ENCODE data around the gene SLC51A.

SLC51A gene

DNA sequence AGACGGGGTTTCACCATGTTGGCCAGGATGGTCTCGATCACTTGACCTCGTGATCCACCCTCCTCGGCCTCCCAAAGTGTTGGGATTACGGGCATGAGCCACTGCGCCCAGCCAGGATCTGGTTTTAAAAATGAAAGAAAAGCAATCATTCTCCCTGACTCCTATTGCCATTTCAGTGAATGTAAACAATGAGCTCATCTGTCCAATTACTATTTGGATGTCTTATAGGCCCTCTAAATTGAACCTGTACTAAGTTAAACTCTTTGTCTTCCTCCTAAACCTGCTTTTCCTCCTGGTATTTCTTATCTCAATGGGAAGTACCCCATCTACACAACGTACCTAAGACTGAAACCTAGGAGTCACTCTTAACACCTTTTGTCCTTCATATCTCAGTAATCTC, 47.5 kb downstream of the SLC51A start:
- peaks cover 44% of the 10 kb centered on the region for H3K36me3 Mint-ChIP-seq (ENCODE audit: low read depth)
- H3K27me3 Mint-ChIP-seq (ENCODE audit: low read depth): no peaks in the 10 kb centered on the region
- no peak overlapping the region for H3K27ac Mint-ChIP-seq
- no peaks in the 10 kb centered on the region for H3K9me3 Mint-ChIP-seq
- no peaks in the 10 kb centered on the region for H3K4me1 Mint-ChIP-seq
- no peak overlapping the region for H3K4me3 Mint-ChIP-seq
- TF ChIP-seq, protein P1, sequence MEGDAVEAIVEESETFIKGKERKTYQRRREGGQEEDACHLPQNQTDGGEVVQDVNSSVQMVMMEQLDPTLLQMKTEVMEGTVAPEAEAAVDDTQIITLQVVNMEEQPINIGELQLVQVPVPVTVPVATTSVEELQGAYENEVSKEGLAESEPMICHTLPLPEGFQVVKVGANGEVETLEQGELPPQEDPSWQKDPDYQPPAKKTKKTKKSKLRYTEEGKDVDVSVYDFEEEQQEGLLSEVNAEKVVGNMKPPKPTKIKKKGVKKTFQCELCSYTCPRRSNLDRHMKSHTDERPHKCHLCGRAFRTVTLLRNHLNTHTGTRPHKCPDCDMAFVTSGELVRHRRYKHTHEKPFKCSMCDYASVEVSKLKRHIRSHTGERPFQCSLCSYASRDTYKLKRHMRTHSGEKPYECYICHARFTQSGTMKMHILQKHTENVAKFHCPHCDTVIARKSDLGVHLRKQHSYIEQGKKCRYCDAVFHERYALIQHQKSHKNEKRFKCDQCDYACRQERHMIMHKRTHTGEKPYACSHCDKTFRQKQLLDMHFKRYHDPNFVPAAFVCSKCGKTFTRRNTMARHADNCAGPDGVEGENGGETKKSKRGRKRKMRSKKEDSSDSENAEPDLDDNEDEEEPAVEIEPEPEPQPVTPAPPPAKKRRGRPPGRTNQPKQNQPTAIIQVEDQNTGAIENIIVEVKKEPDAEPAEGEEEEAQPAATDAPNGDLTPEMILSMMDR (IDR thresholded peaks at IDR 0.05; ENCODE audit: unreplicated experiment in 3 of 3): no peak

DNA sequence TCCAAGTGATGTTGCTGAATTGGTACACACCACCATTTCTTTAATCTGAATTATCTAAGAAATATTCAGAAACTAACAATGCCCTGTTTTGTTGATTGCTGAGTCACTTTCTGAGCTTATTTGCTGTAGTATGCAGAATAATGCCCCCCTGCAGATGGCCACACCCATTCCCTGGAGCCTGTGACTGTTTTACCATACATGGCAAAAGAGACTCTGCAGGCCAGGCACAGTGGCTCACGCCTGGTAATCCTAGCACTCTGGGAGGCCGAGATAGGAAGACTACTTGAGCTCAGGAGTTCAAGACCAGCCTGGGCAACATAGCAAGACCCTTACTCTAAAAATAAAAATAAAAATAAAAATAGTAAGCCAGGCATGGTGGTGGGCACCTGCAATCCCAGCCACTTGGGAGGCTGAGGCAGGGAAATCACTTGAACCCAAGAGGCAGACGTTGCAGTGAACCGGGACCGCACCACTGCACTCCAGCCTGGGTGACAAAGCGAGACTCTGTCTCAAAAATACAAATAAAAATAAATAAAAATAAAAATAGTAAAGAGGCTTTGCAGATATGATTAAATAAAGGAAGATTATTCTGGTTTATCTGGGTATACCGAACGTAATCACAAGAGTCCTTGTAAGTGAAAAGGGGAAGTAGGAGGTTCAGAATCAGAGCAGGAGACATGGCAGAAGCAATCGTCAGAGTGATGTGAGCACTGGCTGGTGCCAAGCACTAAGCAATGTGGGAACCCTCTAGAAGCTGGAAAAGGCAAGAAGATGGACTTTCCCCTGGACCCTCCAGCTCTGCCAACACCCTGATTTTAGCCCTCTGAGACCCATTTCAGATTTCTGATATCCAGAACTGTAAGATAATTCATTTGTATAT, 52.2 kb downstream of the SLC51A start:
- H3K27ac Mint-ChIP-seq: no peak overlapping the region
- TF ChIP-seq, protein P1 (IDR thresholded peaks at IDR 0.05; ENCODE audit: unreplicated experiment in 3 of 3): no peak
- peaks cover 43% of the 10 kb centered on the region for H3K36me3 Mint-ChIP-seq (ENCODE audit: low read depth)
- no peaks in the 10 kb centered on the region for H3K4me1 Mint-ChIP-seq
- no peaks in the 10 kb centered on the region for H3K9me3 Mint-ChIP-seq
- H3K4me3 Mint-ChIP-seq: no peak overlapping the region
- H3K27me3 Mint-ChIP-seq (ENCODE audit: low read depth): no peaks in the 10 kb centered on the region

DNA sequence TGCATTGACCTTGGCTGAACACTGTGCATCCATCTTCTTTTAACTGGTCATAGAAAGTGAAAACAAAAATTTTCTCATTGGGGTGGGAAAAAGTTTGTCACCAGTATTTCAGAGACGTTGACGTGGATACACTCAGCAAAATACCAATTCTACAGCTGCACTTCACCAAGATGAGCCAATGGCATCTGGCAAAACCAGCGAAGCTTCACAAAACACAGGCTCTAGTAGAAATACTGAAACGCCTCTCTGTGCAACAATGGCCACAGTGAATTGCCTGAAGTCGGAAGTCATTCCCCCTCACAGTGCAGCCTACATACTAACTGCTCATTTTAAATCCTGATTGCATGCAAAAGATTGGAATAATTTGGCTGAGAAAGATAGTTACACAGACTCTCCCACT, 54.2 kb downstream of the SLC51A start:
- Mint-ChIP-seq H3K27me3 (ENCODE audit: low read depth) (no peaks in the 10 kb centered on the region), H3K4me1 (no peaks in the 10 kb centered on the region), H3K9me3 (peaks cover 2% of the 10 kb centered on the region), H3K27ac (no peak overlapping the region), H3K4me3 (no peak overlapping the region), H3K36me3 (ENCODE audit: low read depth) (peaks cover 41% of the 10 kb centered on the region)
- TF ChIP-seq, protein P1 (IDR thresholded peaks at IDR 0.05; ENCODE audit: unreplicated experiment in 3 of 3): no peak

DNA sequence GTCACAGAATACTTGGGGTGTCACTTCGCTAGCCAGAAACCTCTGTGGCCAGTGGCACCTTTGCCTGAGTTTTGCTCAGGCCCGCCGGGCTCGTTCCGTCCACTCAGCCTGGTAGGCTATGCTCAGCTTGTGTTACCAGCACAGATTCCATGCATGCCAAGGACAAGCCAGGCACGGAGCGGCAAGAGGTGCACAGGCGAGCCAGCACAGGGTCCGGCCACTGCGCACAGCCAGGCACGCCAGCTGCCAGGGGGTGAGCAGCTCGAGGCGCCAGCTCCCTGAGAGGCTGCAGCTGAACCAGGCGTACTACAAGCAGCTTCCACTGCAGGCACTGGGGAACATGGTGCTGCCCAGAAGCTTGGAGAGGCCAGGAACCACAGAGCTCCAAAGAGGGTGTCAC, 56.5 kb downstream of the SLC51A start:
- H3K27ac Mint-ChIP-seq: no peak overlapping the region
- no peaks in the 10 kb centered on the region for H3K27me3 Mint-ChIP-seq (ENCODE audit: low read depth)
- H3K36me3 Mint-ChIP-seq (ENCODE audit: low read depth): peaks cover 33% of the 10 kb centered on the region
- no peaks in the 10 kb centered on the region for H3K4me1 Mint-ChIP-seq
- H3K4me3 Mint-ChIP-seq: no peak overlapping the region
- TF ChIP-seq, protein P1 (IDR thresholded peaks at IDR 0.05; ENCODE audit: unreplicated experiment in 3 of 3): no peak
- H3K9me3 Mint-ChIP-seq: peaks cover 2% of the 10 kb centered on the region

GRCh38 chr3:196273655-196274054, 57.3 kb downstream of the SLC51A start:
- no peak overlapping the region for H3K4me3 Mint-ChIP-seq
- H3K9me3 Mint-ChIP-seq: peaks cover 2% of the 10 kb centered on the region
- TF ChIP-seq, protein P1 (IDR thresholded peaks at IDR 0.05; ENCODE audit: unreplicated experiment in 3 of 3): no peak
- H3K27ac Mint-ChIP-seq: no peak overlapping the region
- H3K4me1 Mint-ChIP-seq: no peaks in the 10 kb centered on the region
- H3K36me3 Mint-ChIP-seq (ENCODE audit: low read depth): peaks cover 36% of the 10 kb centered on the region
- no peaks in the 10 kb centered on the region for H3K27me3 Mint-ChIP-seq (ENCODE audit: low read depth)

DNA sequence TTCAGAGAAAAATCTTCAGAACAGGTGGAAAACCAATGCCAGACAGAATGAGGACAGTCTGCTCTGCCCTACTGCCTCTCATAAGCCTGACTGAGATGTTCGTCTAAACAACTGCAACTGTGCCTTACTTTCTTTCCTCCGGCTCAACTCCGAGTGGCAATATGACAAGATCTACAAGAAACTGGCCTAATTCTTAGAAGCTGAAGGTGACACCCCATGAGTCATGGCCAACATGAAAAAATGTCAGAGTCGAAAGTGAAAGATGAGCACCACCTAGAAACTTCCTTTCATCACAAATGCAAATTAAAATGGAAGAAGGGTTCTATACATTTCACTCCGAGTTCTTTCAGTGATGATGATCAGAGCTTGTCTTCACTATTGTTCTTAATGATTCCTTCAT, 58.3 kb downstream of the SLC51A start:
- Mint-ChIP-seq H3K9me3 (peaks cover 2% of the 10 kb centered on the region), H3K27me3 (ENCODE audit: low read depth) (no peaks in the 10 kb centered on the region), H3K4me1 (peaks cover 5% of the 10 kb centered on the region), H3K36me3 (ENCODE audit: low read depth) (peaks cover 31% of the 10 kb centered on the region), H3K27ac (no peak overlapping the region), H3K4me3 (no peak overlapping the region)
- TF ChIP-seq, protein P1 (IDR thresholded peaks at IDR 0.05; ENCODE audit: unreplicated experiment in 3 of 3): no peak
